COLO668 (cell line): ENCODE measurements around the gene TRIM64C.
"Not testable (repeated sequence)": the region's sequence is repeated elsewhere in the genome, so short reads cannot be mapped to it uniquely, and the experiment has no call there.

Experiments used
- DNase-seq: peaks from one replicate; lab custom pipeline; 2025; ENCODE audit not compliant: unreplicated experiment; lab: John Stamatoyannopoulos, UW

The TRIM64C gene, protein sequence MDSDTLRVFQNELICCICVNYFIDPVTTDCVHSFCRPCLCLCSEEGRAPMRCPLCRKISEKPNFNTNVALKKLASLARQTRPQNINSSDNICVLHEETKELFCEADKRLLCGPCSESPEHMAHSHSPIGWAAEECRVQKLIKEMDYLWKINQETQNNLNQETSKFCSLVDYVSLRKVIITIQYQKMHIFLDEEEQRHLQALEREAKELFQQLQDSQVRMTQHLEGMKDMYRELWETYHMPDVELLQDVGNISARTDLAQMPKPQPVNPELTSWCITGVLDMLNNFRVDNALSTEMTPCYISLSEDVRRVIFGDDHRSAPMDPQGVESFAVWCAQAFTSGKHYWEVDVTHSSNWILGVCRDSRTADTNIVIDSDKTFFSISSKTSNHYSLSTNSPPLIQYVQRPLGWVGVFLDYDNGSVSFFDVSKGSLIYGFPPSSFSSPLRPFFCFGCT

DNA sequence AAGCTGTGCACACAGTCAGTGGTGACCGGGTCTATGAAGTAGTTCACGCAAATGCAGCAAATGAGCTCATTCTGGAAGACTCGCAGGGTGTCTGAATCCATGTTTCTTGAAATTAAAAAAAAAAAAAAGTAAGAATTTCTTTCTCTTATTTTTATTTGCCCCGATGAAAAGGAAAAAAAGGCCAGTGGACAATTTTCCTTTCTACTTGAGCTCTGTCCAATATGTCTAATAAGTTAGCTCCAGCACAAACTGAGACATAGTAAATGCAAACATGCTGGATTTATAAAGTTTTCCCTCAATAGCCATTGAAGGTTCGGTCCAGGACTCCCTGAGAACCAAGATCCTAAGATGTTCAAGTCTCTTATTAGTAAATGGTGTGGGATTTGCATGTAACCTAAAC, at the start of gene TRIM64C:
TSS of gene TRIM64C (minus strand) at position 101 of the 400 bp plus-strand sequence. CDS start at position 101, 0 bp downstream.
- not testable (repeated sequence) for DNase-seq

DNA sequence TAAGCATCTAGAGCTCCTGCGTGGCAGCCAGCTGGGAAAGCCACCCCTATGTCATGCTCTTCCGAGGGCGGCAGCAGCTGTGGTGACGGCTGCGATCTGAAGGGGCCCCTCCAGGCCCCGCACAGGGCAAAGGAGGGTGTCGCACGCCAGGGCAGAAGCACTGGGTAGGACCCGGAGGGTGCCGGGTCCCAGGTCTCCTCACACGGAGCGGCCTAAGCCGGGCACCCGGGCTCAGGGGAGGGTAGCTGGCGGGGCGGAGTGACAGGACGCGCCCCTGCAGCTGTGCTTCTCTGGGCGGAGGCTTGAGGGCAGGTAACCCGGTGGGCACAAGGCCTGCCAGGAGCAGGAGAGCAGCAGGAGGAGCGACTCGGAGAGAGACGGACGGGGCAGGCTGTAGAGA, 43.4 kb upstream of the TRIM64C start:
- not testable (repeated sequence) for DNase-seq

DNA sequence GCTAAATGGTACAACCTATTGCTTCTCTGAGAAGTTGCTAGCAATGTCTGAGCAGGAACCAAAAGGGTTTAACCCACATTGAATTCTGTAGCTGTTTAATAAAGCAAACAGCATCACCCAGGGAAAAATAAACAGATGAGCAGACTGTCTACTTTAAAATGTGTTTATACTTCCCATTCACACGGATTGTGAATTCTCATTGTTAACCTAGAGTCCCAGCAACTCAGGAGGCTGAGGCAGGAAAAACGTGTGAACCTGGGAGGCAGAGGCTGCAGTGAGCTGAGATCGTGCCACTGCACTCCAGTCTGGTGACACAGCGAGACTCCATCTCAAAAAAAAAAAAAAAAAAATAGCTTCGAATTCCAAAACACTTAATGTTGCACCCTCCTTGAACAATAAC, 11.0 kb upstream of the TRIM64C start:
- DNase-seq, result not testable (repeated sequence)

DNA sequence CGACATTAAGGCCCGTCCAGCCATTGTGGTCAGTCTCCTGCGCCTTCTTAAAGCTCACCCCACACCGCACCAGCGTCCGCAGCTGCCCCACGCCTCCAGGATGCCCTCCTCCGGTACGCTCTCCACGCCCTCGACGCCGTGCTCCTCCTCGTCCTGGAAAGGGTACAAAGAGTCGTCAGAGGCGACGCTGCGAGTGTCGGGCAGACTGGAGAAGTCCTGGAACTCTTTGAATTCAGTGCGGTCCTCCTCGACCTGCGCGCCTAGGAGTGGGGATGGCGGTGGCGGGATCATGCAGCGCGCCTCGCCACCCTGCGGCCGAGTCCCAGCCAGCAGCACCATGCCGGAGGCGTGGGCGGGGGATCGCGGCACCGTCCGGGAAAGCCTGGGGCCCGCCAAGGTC, 9.1 kb downstream of the TRIM64C start:
- not testable (repeated sequence) for DNase-seq

DNA sequence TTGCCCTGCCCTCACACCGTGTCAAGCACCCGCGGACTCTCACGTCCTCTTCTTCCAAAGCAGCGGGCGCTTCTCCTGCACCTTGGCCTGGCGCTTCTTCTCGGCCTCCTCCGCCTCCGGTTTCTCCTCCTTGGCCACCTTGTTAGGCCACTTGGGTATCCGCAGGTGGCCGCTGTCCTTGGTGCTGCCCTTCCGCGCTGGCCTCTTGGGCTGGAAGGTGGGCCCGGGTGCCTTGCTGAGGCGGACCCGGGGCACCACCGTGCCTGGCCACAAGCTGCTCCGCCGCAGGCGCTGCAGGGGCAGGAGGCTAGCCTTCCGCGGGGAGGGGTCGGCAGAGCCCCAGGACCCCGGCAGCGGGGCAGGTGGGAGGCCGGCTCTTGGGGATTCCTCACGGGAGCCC, 10.7 kb downstream of the TRIM64C start:
- DNase-seq, result not testable (repeated sequence)

DNA sequence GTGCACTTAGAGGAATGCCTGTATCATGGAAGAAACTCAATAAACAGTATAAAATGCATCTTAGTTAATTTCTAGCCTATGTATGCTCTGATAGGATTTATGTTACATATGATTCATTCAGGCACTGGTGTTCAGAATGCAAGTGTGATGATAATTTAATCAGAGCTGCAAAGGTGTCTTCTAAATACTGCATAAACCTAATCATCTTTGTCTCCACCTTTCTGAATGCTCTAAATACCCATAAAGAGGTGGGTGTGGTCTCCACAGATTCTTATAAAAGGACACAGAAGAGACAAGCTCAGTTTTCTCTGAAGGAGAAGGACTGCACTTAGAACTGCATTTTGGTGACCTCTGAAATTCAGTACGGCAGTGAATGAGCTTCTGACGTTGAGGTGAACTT, 30.4 kb downstream of the TRIM64C start, which contains the start of gene TRIM49B:
TSS of gene TRIM49B (plus strand) at position 301 of the 400 bp plus-strand sequence. CDS start 2,777 bp downstream, outside the sequence.
- not testable (repeated sequence) for DNase-seq
